Activated naive CD8-positive, alpha-beta T cell treated with anti-CD3 and anti-CD28 coated beads, Interleukin-2, amount 50 U/mL, for 24 hours (primary cell): ENCODE results near the gene PHF23.

ENCODE experiments used
- ATAC-seq: fragments of 150-1000 bp; cut with Tn5 transposase; one replicate; pipeline ENCODE4 v1.10.0; 2021
- DNase-seq: peaks from one replicate; pipeline ENCODE4 v3.0.0; 2021
- H3K27ac Mint-ChIP-seq: one replicate; pipeline ENCODE4 v1.8.0; 2021; ENCODE audit warnings: mild to moderate bottlenecking, mixed read lengths
- H3K27me3 Mint-ChIP-seq: one replicate; pipeline ENCODE4 v1.8.0; 2021; ENCODE audit warnings: mixed read lengths
- H3K36me3 Mint-ChIP-seq: one replicate; pipeline ENCODE4 v1.8.0; 2021; ENCODE audit warnings: low read depth, mixed read lengths
- H3K4me1 Mint-ChIP-seq: one replicate; pipeline ENCODE4 v1.8.0; 2021; ENCODE audit warnings: mixed read lengths
- H3K4me3 Mint-ChIP-seq: one replicate; pipeline ENCODE4 v1.8.0; 2021; ENCODE audit warnings: mild to moderate bottlenecking, moderate library complexity, mixed read lengths
- H3K9me3 Mint-ChIP-seq: one replicate; pipeline ENCODE4 v1.8.0; 2021; ENCODE audit warnings: mixed read lengths

Gene PHF23

DNA sequence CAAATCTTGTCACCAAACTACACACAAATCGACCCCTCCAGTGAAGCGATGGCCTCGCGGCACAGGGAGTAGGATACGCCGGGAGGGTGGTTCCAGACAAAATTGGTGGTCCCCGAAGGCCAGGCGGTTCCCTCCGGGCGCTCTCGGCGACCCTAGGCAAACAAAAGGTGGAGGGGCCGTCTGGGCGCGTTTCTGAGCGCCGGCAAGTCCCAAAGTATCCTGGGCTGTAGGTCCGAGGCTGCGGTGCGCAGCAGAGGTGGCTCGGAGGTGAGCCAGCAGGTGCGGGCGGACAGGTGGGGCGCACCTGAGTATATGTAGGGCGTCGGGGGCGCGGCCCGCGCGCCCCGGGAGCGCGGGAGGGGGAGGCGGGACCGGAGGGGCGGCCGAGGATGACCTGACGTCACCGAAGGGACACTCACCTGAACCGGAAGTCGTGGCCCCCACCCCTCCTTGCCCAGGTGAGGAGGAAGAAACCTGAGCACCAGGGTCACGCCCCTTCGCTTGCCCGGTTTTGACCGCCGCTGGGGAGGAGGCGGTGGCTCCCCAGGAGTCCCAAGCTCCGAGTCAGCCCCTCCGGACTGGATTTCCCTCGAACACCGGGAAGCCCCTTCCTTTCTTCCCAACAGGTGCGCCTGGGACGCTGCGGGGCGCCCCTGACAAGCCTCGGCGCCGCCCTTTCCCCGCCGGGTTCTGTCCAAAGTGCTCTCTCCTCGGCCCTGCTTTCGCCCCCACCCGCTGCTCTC is 23.1 kb upstream of the PHF23 start, which contains the start of gene CLDN7:
Gene CLDN7 (minus strand): TSS at position 287 of the 743 bp plus-strand sequence. CDS start 435 bp downstream, outside the sequence.
- no peak for ATAC-seq
- Mint-ChIP-seq H3K27me3 (peaks cover 21% of the 10 kb centered on the region), H3K36me3 (peaks cover 8% of the 10 kb centered on the region), H3K27ac (peak within 1 kb of the TSS; percentile 54), H3K4me3 (peak within 1 kb of the TSS; percentile 69), H3K9me3 (no peaks in the 10 kb centered on the region), H3K4me1 (peaks cover 36% of the 10 kb centered on the region)
- DNase-seq = no peak

- peaks cover 34% of the 10 kb centered on the region for H3K4me1 Mint-ChIP-seq
- no peaks in the 10 kb centered on the region for H3K9me3 Mint-ChIP-seq
- H3K27ac Mint-ChIP-seq = peak overlapping the region; percentile 54
- ATAC-seq (peak; percentile 37), DNase-seq (no peak)
- H3K27me3 Mint-ChIP-seq = peaks cover 21% of the 10 kb centered on the region
- peak overlapping the region; percentile 69 for H3K4me3 Mint-ChIP-seq
- peaks cover 11% of the 10 kb centered on the region for H3K36me3 Mint-ChIP-seq
These were observed 22.3 kb upstream of the PHF23 start for GRCh38 chr17:7261379-7262191.

DNA sequence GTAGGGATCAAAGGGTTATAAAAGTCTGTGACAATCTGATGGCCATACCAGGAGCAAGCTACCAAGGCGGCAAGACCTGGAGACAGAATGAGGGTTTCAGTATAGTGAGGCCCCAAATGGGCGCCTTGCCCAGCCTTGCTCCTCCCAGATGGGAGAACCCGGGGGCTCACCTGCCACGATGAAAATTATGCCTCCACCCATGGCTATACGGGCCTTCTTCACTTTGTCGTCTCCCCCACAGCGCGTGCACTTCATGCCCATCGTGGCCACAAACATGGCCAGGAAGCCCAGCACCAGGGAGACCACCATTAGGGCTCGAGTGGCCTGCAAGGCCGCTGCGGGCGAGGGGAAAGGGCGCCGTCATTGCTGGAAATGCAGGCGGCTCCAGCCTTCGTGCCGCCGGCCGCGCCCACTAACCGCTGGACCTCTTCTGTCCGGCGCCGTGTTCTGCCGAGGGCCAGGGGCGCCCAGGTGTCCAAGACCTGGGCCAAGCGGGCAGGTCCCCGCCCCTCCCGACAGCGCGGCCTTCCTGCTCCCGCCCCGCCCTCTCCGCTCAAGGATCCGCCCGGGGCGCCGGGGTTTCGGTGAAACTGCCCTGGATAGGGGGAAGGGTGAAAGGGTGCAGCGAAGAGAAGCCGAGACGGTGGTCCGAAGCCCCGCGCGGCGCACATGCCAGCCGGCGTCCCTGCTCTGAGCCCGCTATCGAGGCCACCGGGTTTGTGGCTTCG is 21.6 kb upstream of the PHF23 start:
- H3K4me1 Mint-ChIP-seq = peaks cover 34% of the 10 kb centered on the region
- no peaks in the 10 kb centered on the region for H3K9me3 Mint-ChIP-seq
- peak; percentile 17 for ATAC-seq
- H3K36me3 Mint-ChIP-seq = peaks cover 13% of the 10 kb centered on the region
- no peak overlapping the region for H3K27ac Mint-ChIP-seq
- H3K4me3 Mint-ChIP-seq = peak overlapping the region; percentile 42
- H3K27me3 Mint-ChIP-seq = peaks cover 21% of the 10 kb centered on the region
- DNase-seq = peak; percentile 45

- Mint-ChIP-seq H3K4me3 (peak overlapping the region; percentile 36), H3K36me3 (peaks cover 15% of the 10 kb centered on the region), H3K4me1 (peaks cover 34% of the 10 kb centered on the region), H3K9me3 (no peaks in the 10 kb centered on the region), H3K27me3 (peaks cover 21% of the 10 kb centered on the region), H3K27ac (no peak overlapping the region)
- DNase-seq (no peak), ATAC-seq (no peak)
These were observed 20.9 kb upstream of the PHF23 start for GRCh38 chr17:7260151-7260550.

DNA sequence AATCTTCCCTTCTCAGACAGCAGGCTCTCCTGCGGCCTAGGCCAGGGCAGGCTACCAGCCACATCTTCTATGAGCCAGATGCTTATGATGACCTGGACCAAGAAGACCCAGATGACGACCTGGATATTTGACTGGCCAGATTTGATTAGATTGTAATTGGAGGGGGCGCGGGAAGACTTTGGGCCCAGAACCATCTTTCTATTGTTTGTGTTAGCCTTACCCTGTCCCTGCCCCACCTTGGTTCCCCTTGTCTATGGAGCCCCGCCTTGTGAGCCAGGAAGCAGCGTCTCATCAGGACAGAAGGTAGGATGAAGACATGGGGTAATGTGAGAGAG is 20.3 kb upstream of the PHF23 start:
- no peaks in the 10 kb centered on the region for H3K9me3 Mint-ChIP-seq
- peaks cover 21% of the 10 kb centered on the region for H3K27me3 Mint-ChIP-seq
- H3K27ac Mint-ChIP-seq = no peak overlapping the region
- H3K36me3 Mint-ChIP-seq = peaks cover 21% of the 10 kb centered on the region
- DNase-seq = no peak
- no peak for ATAC-seq
- peaks cover 38% of the 10 kb centered on the region for H3K4me1 Mint-ChIP-seq
- H3K4me3 Mint-ChIP-seq = no peak overlapping the region

GRCh38 chr17:7258731-7259554 is 19.7 kb upstream of the PHF23 start:
- H3K9me3 Mint-ChIP-seq = no peaks in the 10 kb centered on the region
- no peak overlapping the region for H3K27ac Mint-ChIP-seq
- H3K4me1 Mint-ChIP-seq = peaks cover 39% of the 10 kb centered on the region
- DNase-seq (peak; percentile 14), ATAC-seq (peak; percentile 21)
- H3K4me3 Mint-ChIP-seq = no peak overlapping the region
- peaks cover 19% of the 10 kb centered on the region for H3K27me3 Mint-ChIP-seq
- peaks cover 26% of the 10 kb centered on the region for H3K36me3 Mint-ChIP-seq

- DNase-seq (no peak), ATAC-seq (no peak)
- H3K27ac Mint-ChIP-seq = no peak overlapping the region
- no peaks in the 10 kb centered on the region for H3K9me3 Mint-ChIP-seq
- H3K4me1 Mint-ChIP-seq = peaks cover 41% of the 10 kb centered on the region
- H3K27me3 Mint-ChIP-seq = peaks cover 3% of the 10 kb centered on the region
- no peak overlapping the region for H3K4me3 Mint-ChIP-seq
- peaks cover 33% of the 10 kb centered on the region for H3K36me3 Mint-ChIP-seq
These were observed 17.7 kb upstream of the PHF23 start for GRCh38 chr17:7256766-7257456.

- Mint-ChIP-seq H3K4me3 (no peak overlapping the region), H3K27me3 (peaks cover 2% of the 10 kb centered on the region), H3K36me3 (peaks cover 36% of the 10 kb centered on the region), H3K4me1 (peaks cover 46% of the 10 kb centered on the region), H3K9me3 (no peaks in the 10 kb centered on the region), H3K27ac (no peak overlapping the region)
- DNase-seq (no peak), ATAC-seq (no peak)
These were observed 15.3 kb upstream of the PHF23 start for GRCh38 chr17:7254511-7254910.

DNA sequence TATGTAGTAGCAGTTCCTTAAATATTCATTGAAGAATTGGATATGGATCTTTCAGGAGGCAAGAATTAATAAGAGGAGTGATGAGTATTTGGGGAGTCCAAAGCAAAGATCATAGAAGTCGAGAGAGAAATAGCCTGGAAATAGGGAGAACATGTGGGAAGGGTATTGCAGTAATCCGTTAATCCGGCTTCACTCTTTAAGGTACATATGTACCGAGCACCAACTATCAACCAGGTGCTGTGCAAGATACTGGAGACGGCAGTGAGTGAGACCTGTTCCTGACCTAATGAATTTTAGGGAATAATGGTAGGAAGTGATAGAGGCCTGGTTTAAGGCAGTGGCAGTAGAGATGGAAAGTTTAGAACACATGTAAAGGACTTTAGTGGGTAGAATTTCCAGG is 13.8 kb upstream of the PHF23 start:
- Mint-ChIP-seq H3K27ac (peak overlapping the region; percentile 98), H3K9me3 (no peaks in the 10 kb centered on the region), H3K27me3 (peaks cover 2% of the 10 kb centered on the region), H3K36me3 (peaks cover 34% of the 10 kb centered on the region), H3K4me3 (peak overlapping the region; percentile 99), H3K4me1 (peaks cover 51% of the 10 kb centered on the region)
- DNase-seq = no peak
- ATAC-seq = no peak

DNA sequence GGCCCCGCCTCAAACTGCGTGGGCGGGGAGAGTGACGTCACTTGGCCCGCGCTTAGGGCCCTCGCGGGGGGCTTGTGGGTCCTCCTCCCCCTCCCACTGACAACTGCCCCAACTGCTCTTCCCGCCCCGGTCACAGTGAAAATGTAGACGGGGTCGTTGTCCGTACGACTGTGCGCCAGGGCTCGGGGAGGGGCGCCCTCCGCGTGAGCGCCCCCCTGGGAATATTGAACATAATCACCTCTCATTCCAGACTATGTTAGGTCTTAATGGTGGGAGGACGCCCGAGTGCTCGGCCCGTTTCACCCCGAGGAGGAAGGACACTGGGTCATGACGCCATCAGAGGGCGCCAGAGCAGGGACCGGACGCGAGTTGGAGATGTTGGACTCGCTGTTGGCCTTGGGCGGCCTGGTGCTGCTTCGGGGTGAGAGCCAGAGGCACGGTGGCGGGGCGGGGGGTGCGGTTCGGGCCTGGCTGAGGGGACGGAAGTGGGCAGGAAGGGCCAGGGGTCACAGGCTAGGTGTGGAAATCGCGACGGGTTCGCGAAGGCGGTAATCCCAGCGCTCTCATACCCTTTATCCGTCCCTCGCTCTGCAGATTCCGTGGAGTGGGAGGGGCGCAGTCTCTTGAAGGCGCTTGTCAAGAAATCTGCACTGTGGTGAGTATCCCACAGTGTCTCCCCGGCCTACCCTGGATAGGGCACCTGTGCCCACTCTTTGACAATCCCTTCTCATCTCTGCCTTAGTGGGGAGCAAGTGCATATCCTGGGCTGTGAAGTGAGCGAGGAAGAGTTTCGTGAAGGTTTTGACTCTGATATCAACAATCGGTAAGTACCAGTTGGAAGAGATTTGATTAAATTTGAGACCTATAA is 13.2 kb upstream of the PHF23 start, which contains the start of gene ELP5:
Gene ELP5 (plus strand): TSS at position 40 of the 868 bp plus-strand sequence. CDS start 336 bp downstream, at position 376.
- Mint-ChIP-seq H3K4me3 (peak within 1 kb of the TSS; percentile 99), H3K4me1 (peaks cover 53% of the 10 kb centered on the region), H3K27me3 (peaks cover 2% of the 10 kb centered on the region), H3K27ac (peak within 1 kb of the TSS; percentile 98), H3K36me3 (peaks cover 35% of the 10 kb centered on the region), H3K9me3 (no peaks in the 10 kb centered on the region)
- ATAC-seq (peak; percentile 66), DNase-seq (peak; percentile 99)

GRCh38 chr17:7251661-7252175 is 12.5 kb upstream of the PHF23 start, which contains the start of gene CTDNEP1:
CTDNEP1 (minus strand) TSS chr17:7251734; CDS start chr17:7251296, 438 bp downstream.
- H3K9me3 Mint-ChIP-seq = no peaks in the 10 kb centered on the region
- ATAC-seq = peak; percentile 97
- peaks cover 2% of the 10 kb centered on the region for H3K27me3 Mint-ChIP-seq
- peak within 1 kb of the TSS; percentile 98 for H3K27ac Mint-ChIP-seq
- peak; percentile 76 for DNase-seq
- H3K4me3 Mint-ChIP-seq = peak within 1 kb of the TSS; percentile 99
- H3K4me1 Mint-ChIP-seq = peaks cover 54% of the 10 kb centered on the region
- H3K36me3 Mint-ChIP-seq = peaks cover 35% of the 10 kb centered on the region
